IMR-90 (cell line): ENCODE results near the gene FSTL5. TPM values are rescaled to one million over a fixed set of nuclear protein-coding genes. Genes with fewer than 3 reads are reported as not detected.

Source experiments
- ATAC-seq: fragments of 200-7000 bp; cut with Tn5 transposase; 2 replicates; pipeline ENCODE4 v1.9.1; 2020; ENCODE audit warnings: low read depth, mild to moderate bottlenecking, moderate library complexity
- BruUV-seq: library from RNA; stranded (reverse); fragments of 400-500 nt; replicated peaks from 2 replicates; lab custom pipeline; 2021; lab: Mats Ljungman, UMichigan
- CTCF ChIA-PET: fragments of 300-600 bp; formaldehyde crosslinking; extraction: SDS; loops from one replicate; lab custom pipeline; 2021; ENCODE audit warnings: antibody characterized with exemption; lab: Yijun Ruan, JAX
- POLR2A ChIA-PET: fragments of 300-600 bp; sonication (Branson Sonifier 250); formaldehyde crosslinking; loops from one replicate; lab custom pipeline; 2022; ENCODE audit warnings: antibody characterized with exemption; ENCODE audit not compliant: unreplicated experiment; lab: Charles Lee
- DNase-seq: peaks from one replicate; pipeline ENCODE4 v3.0.0; 2013
- H2AFZ ChIP-seq: replicated peaks from 2 replicates; pipeline ENCODE3; 2013; ENCODE audit warnings: low read length, mild to moderate bottlenecking; ENCODE audit not compliant: poor library complexity
- H2AK5ac ChIP-seq: 2 replicates; pipeline ENCODE4 v1.6.1; 2013; ENCODE audit warnings: low read depth, low read length, inconsistent platforms
- H2AK9ac ChIP-seq: replicated peaks from 2 replicates; pipeline ENCODE3; 2013; ENCODE audit warnings: mild to moderate bottlenecking, low read depth, low read length, moderate library complexity; ENCODE audit not compliant: poor library complexity
- H2BK120ac ChIP-seq: 2 replicates; pipeline ENCODE4 v1.6.1; 2013; ENCODE audit warnings: low read depth, low read length, inconsistent platforms
- H2BK15ac ChIP-seq: 3 replicates; pipeline ENCODE4 v1.6.1; 2013; ENCODE audit warnings: low read depth, low read length, inconsistent platforms
- H2BK20ac ChIP-seq: 2 replicates; pipeline ENCODE4 v1.6.1; 2013; ENCODE audit warnings: low read depth, mild to moderate bottlenecking, inconsistent platforms, low read length, moderate library complexity
- H2BK5ac ChIP-seq: 2 replicates; pipeline ENCODE4 v1.6.1; 2013; ENCODE audit warnings: mild to moderate bottlenecking, low read depth, low read length, inconsistent platforms; ENCODE audit not compliant: poor library complexity, severe bottlenecking
- H3K14ac ChIP-seq: replicated peaks from 2 replicates; pipeline ENCODE4 v1.6.1; 2013; ENCODE audit warnings: low read depth, low read length, inconsistent platforms
- H3K18ac ChIP-seq: 2 replicates; pipeline ENCODE4 v1.6.1; 2013; ENCODE audit warnings: low read depth, low read length, control low read depth
- H3K23ac ChIP-seq: 2 replicates; pipeline ENCODE4 v1.6.1; 2013; ENCODE audit warnings: low read depth, low read length, inconsistent platforms
- H3K27ac ChIP-seq: 2 replicates; pipeline ENCODE4 v1.5.1; 2013; ENCODE audit warnings: mild to moderate bottlenecking, control low read depth, low read length; ENCODE audit not compliant: insufficient read depth
- H3K27me3 ChIP-seq: 2 replicates; pipeline ENCODE4 v1.6.1; 2013; ENCODE audit warnings: low read length; ENCODE audit not compliant: control insufficient read depth, insufficient read depth
- H3K36me3 ChIP-seq: 2 replicates; pipeline ENCODE4 v1.6.1; 2013; ENCODE audit warnings: low read length, mixed read lengths; ENCODE audit not compliant: control insufficient read depth, insufficient read depth
- H3K4ac ChIP-seq: 2 replicates; pipeline ENCODE4 v1.6.1; 2013; ENCODE audit warnings: low read depth, low read length, inconsistent platforms
- H3K4me1 ChIP-seq: 2 replicates; pipeline ENCODE4 v1.6.1; 2013; ENCODE audit warnings: low read length, mixed read lengths; ENCODE audit not compliant: control insufficient read depth, insufficient read depth
- H3K4me2 ChIP-seq: 2 replicates; pipeline ENCODE4 v1.6.1; 2013; ENCODE audit warnings: low read depth, mild to moderate bottlenecking, control low read depth, low read length, moderate library complexity
- H3K4me3 ChIP-seq: 2 replicates; pipeline ENCODE4 v1.5.1; 2013; ENCODE audit warnings: low read depth, mild to moderate bottlenecking, control low read depth, low read length, moderate library complexity; ENCODE audit not compliant: insufficient read depth
- H3K56ac ChIP-seq: 2 replicates; pipeline ENCODE4 v1.6.1; 2013; ENCODE audit warnings: low read length, inconsistent platforms; ENCODE audit not compliant: insufficient read depth; ENCODE audit errors: extremely low read depth
- H3K79me1 ChIP-seq, 2 experiments: 2 replicates each; pipeline ENCODE4 v1.6.1; 2013; ENCODE audit warnings: low read length in 2 of 2, inconsistent platforms in 1 of 2, low read depth in 1 of 2
- H3K9ac ChIP-seq: 2 replicates; pipeline ENCODE4 v1.6.1; 2013; ENCODE audit warnings: low read depth, low read length, control low read depth
- H3K9me1 ChIP-seq: 2 replicates; pipeline ENCODE4 v1.6.1; 2013; ENCODE audit warnings: low read length, inconsistent platforms; ENCODE audit not compliant: insufficient read depth
- H3K9me3 ChIP-seq: 2 replicates; pipeline ENCODE4 v1.6.1; 2013; ENCODE audit warnings: low read length; ENCODE audit not compliant: control insufficient read depth, insufficient read depth
- H4K20me1 ChIP-seq: 2 replicates; pipeline ENCODE4 v1.6.1; 2013; ENCODE audit warnings: low read length, inconsistent platforms; ENCODE audit not compliant: insufficient read depth
- H4K5ac ChIP-seq: 2 replicates; pipeline ENCODE4 v1.6.1; 2013; ENCODE audit warnings: mild to moderate bottlenecking, low read depth, low read length, control low read depth
- H4K8ac ChIP-seq, 2 experiments: 2 replicates each; pipeline ENCODE4 v1.6.1; 2013; ENCODE audit warnings: low read depth in 2 of 2, low read length in 2 of 2, control low read depth in 1 of 2, inconsistent platforms in 1 of 2
- H4K91ac ChIP-seq: 2 replicates; pipeline ENCODE4 v1.6.1; 2013; ENCODE audit warnings: low read depth, low read length, inconsistent platforms; ENCODE audit not compliant: insufficient read depth
- BHLHE40 ChIP-seq: fragments of 150-350 bp; IDR thresholded peaks from 2 replicates; pipeline ENCODE4 v1.6.1; 2016; ENCODE audit warnings: mild to moderate bottlenecking, low read depth, low read length
- CHD1 ChIP-seq: IDR thresholded peaks from 2 replicates; pipeline ENCODE4 v1.6.1; 2012; ENCODE audit warnings: low read depth, low read length, improper control_type of control experiment
- ELK1 ChIP-seq: fragments of 150-350 bp; IDR thresholded peaks from 2 replicates; pipeline ENCODE4 v1.6.1; 2016; ENCODE audit warnings: low read depth, mild to moderate bottlenecking, low read length, moderate library complexity, borderline replicate concordance
- MAZ ChIP-seq: IDR thresholded peaks from 2 replicates; pipeline ENCODE4 v1.6.1; 2012; ENCODE audit warnings: low read depth, mild to moderate bottlenecking, low read length, improper control_type of control experiment, moderate library complexity, borderline replicate concordance
- POLR2A ChIP-seq: IDR thresholded peaks from 2 replicates; pipeline ENCODE4 v1.6.1; 2012; ENCODE audit warnings: mild to moderate bottlenecking, low read depth, low read length
- RAD21 ChIP-seq: IDR thresholded peaks from 2 replicates; pipeline ENCODE4 v1.6.1; 2012; ENCODE audit warnings: low read length, improper control_type of control experiment
- USF2 ChIP-seq: fragments of 150-350 bp; IDR thresholded peaks from 2 replicates; pipeline ENCODE4 v1.6.1; 2017; ENCODE audit warnings: mild to moderate bottlenecking, antibody characterized with exemption, low read length, low read depth
- WGBS, 2 experiments: methylation state at CpG; one replicate each; pipeline versions ENCODE4 v1.1.5 to v1.1.7; 2013; ENCODE audit warnings: missing lambda C conversion rate in 2 of 2; ENCODE audit not compliant: insufficient read length in 1 of 2; ENCODE audit errors: extremely low coverage in 2 of 2; 5-methylcytosine and 5-hydroxymethylcytosine counted together
- dilution Hi-C: fragments of 300-500 bp; cut with HindIII; formaldehyde crosslinking; loops from one replicate; pipeline ENCODE4 v1.14.3; 2018; ENCODE audit warnings: low sequenced_read_pairs; ENCODE audit not compliant: unreplicated experiment
- in situ Hi-C: fragments of 300-500 bp; cut with MboI; formaldehyde crosslinking; loops from 3 replicates; pipeline ENCODE4 v1.14.3; 2019; ENCODE audit warnings: low sequenced_read_pairs, inconsistent platforms, mixed read lengths
- intact Hi-C: fragments of 100-400 bp; cut with micrococcal nuclease; formaldehyde crosslinking; loops from 2 replicates; pipeline ENCODE4 v1.10.0; 2022
- polyA plus RNA-seq, 3 experiments: library from polyadenylated mRNA; depleted of rRNA; stranded (reverse); fragments of >200 nt; gene quantifications; 2 replicates each; pipeline ENCODE4 v1.2.3, GENCODE V29; 2012; ENCODE audit warnings: low replicate concordance in 1 of 3
- total RNA-seq: library from RNA; depleted of rRNA; stranded (reverse); fragments of >200 nt; gene quantifications from 2 replicates; pipeline ENCODE4 v1.2.3, GENCODE V29; 2012

FSTL5 gene
- total and polyA plus RNA-seq, 2 of the 4 experiments (the other 2 are of a cell fraction) = under 0.01 TPM; not detected in 1

- DNase-seq (no peak), ATAC-seq (no peak)
- no peak overlapping the region for H3K56ac ChIP-seq
- intact Hi-C loops (no loop called here), dilution Hi-C loops (no loop called here), in situ Hi-C loops (no loop called here)
- H3K4me2 ChIP-seq = no peak overlapping the region
- H2BK15ac ChIP-seq = no peak overlapping the region
- H4K91ac ChIP-seq = no peak overlapping the region
- ChIA-PET POLR2A (no interaction called here), CTCF (no interaction called here)
- 50% methylated on average over 1 of the region's 4 CpGs; no CpG with 5 or more reads in 1 of the 2 experiments for WGBS, 2 experiments
- no peak overlapping the region for H4K8ac ChIP-seq
- H3K23ac ChIP-seq = no peak overlapping the region
- no peaks in the 10 kb centered on the region for H4K20me1 ChIP-seq
- H3K79me1 ChIP-seq = no peaks in the 10 kb centered on the region
- H2AFZ ChIP-seq = no peak overlapping the region
- no peak overlapping the region for H3K4me3 ChIP-seq
- no peaks in the 10 kb centered on the region for H3K36me3 ChIP-seq
- no peaks in the 10 kb centered on the region for H3K9me1 ChIP-seq
- H3K4me1 ChIP-seq = no peaks in the 10 kb centered on the region
- no peak overlapping the region for H2BK20ac ChIP-seq
- H3K27ac ChIP-seq = no peak overlapping the region
- H3K9me3 ChIP-seq = peaks cover 8% of the 10 kb centered on the region
- H3K27me3 ChIP-seq = no peaks in the 10 kb centered on the region
- H3K4ac ChIP-seq = no peak overlapping the region
- no peak overlapping the region for H3K9ac ChIP-seq
- BruUV-seq = no TSS peak
- H3K18ac ChIP-seq = no peak overlapping the region
- H4K5ac ChIP-seq = no peak overlapping the region
- H2BK5ac ChIP-seq = no peak overlapping the region
- no peak overlapping the region for H3K14ac ChIP-seq
- H2AK5ac ChIP-seq = no peak overlapping the region
- H2AK9ac ChIP-seq = no peak overlapping the region
- no peak overlapping the region for H2BK120ac ChIP-seq
- TF ChIP-seq BHLHE40 = no peak
- TF ChIP-seq USF2 = no peak
- no peak for TF ChIP-seq ELK1
- TF ChIP-seq MAZ = no peak
- no peak for TF ChIP-seq CHD1
- TF ChIP-seq POLR2A = no peak
- TF ChIP-seq RAD21 = no peak
These were observed 370.8 kb downstream of the FSTL5 start for GRCh38 chr4:161792991-161793390.
